WTC11 (cell line): ENCODE data around the gene RWDD4. TPM values are rescaled to one million over a fixed set of nuclear protein-coding genes. Genes with fewer than 3 reads are reported as not detected.

Experiments
- ATAC-seq: fragments of 200-7000 bp; cut with Tn5 transposase; 2 replicates; pipeline ENCODE4 v1.10.0; 2021; ENCODE audit warnings: mild to moderate bottlenecking, moderate library complexity
- CTCF ChIA-PET: fragments of 300-600 bp; sonication (Branson Sonifier 250); formaldehyde crosslinking; loops from one replicate; lab custom pipeline; 2021; ENCODE audit warnings: antibody characterized with exemption; lab: Charles Lee
- POLR2A ChIA-PET: fragments of 350-600 bp; sonication (Branson Sonifier 250); formaldehyde crosslinking; loops from one replicate; lab custom pipeline; 2021; ENCODE audit warnings: antibody characterized with exemption; lab: Charles Lee
- DNase-seq: peaks from one replicate; pipeline ENCODE4 v3.0.0; 2021; ENCODE audit warnings: low spot score
- H3K27ac Mint-ChIP-seq: 2 replicates; pipeline ENCODE4 v1.8.0; 2021; ENCODE audit warnings: mixed read lengths
- H3K27me3 Mint-ChIP-seq: 2 replicates; pipeline ENCODE4 v1.8.0; 2021; ENCODE audit warnings: low read depth, mild to moderate bottlenecking, moderate library complexity, mixed read lengths
- H3K36me3 Mint-ChIP-seq: 2 replicates; pipeline ENCODE4 v1.8.0; 2021; ENCODE audit warnings: mixed read lengths
- H3K4me1 Mint-ChIP-seq: 2 replicates; pipeline ENCODE4 v1.8.0; 2022; ENCODE audit warnings: mixed read lengths
- H3K4me3 Mint-ChIP-seq: 2 replicates; pipeline ENCODE4 v1.8.0; 2021; ENCODE audit warnings: mild to moderate bottlenecking, moderate library complexity, mixed read lengths
- H3K9me3 Mint-ChIP-seq: 2 replicates; pipeline ENCODE4 v1.8.0; 2021; ENCODE audit warnings: mixed read lengths
- AFF4 ChIP-seq: sonication (generic); formaldehyde crosslinking; IDR thresholded peaks from 2 replicates; pipeline ENCODE4 v1.8.1; 2023; ENCODE audit warnings: mild to moderate bottlenecking, missing genetic modification reagents, borderline replicate concordance
- ARID4B ChIP-seq: sonication (generic); formaldehyde crosslinking; IDR thresholded peaks from 2 replicates; pipeline ENCODE4 v1.8.0; 2023; ENCODE audit warnings: missing genetic modification reagents, mild to moderate bottlenecking, borderline replicate concordance
- ATF1 ChIP-seq: sonication (generic); formaldehyde crosslinking; IDR thresholded peaks from 2 replicates; pipeline ENCODE4 v1.8.1; 2023; ENCODE audit warnings: mild to moderate bottlenecking, moderate library complexity, missing genetic modification reagents
- ATF6 ChIP-seq: sonication (generic); formaldehyde crosslinking; IDR thresholded peaks from 2 replicates; pipeline ENCODE4 v1.8.1; 2023; ENCODE audit warnings: mild to moderate bottlenecking, missing genetic modification reagents
- GRHL2 ChIP-seq: fragments of 250-450 bp; sonication (Bioruptor Pico); IDR thresholded peaks from 2 replicates; pipeline ENCODE4 v1.8.0; 2022; ENCODE audit warnings: mild to moderate bottlenecking, moderate library complexity; ENCODE audit not compliant: insufficient replicate concordance, severe bottlenecking
- HMGXB4 ChIP-seq: sonication (generic); formaldehyde crosslinking; IDR thresholded peaks from 2 replicates; pipeline ENCODE4 v1.8.1; 2023; ENCODE audit warnings: mild to moderate bottlenecking, moderate library complexity, missing genetic modification reagents
- MXD4 ChIP-seq: fragments of 250-450 bp; sonication (Bioruptor Pico); IDR thresholded peaks from 2 replicates; pipeline ENCODE4 v1.8.0; 2021; ENCODE audit warnings: mild to moderate bottlenecking, moderate library complexity, borderline replicate concordance
- ZNF121 ChIP-seq: sonication (generic); formaldehyde crosslinking; IDR thresholded peaks from 2 replicates; pipeline ENCODE4 v1.8.0; 2023; ENCODE audit warnings: missing genetic modification reagents
- ZNF219 ChIP-seq: sonication (generic); formaldehyde crosslinking; IDR thresholded peaks from 2 replicates; pipeline ENCODE4 v1.8.0; 2023; ENCODE audit warnings: missing genetic modification reagents, mild to moderate bottlenecking, borderline replicate concordance
- ZNF281 ChIP-seq: sonication (generic); formaldehyde crosslinking; IDR thresholded peaks from 2 replicates; pipeline ENCODE4 v1.8.0; 2023; ENCODE audit warnings: mild to moderate bottlenecking, missing genetic modification reagents
- ZNF317 ChIP-seq: sonication (generic); formaldehyde crosslinking; IDR thresholded peaks from 2 replicates; pipeline ENCODE4 v1.8.1; 2023; ENCODE audit warnings: low read depth, mild to moderate bottlenecking, moderate library complexity, missing genetic modification reagents, borderline replicate concordance
- ZNF416 ChIP-seq: fragments of 250-450 bp; sonication (Bioruptor Pico); IDR thresholded peaks from 2 replicates; pipeline ENCODE4 v1.9.0; 2021; ENCODE audit warnings: mild to moderate bottlenecking, inconsistent platforms
- total RNA-seq: library from RNA; stranded (reverse); gene quantifications from 3 replicates; pipeline ENCODE4 v1.2.3, GENCODE V29; 2021
- TF ChIP-seq, protein P1 (sequence below): fragments of 250-450 bp; sonication (Bioruptor Pico); conservative IDR thresholded peaks from 2 replicates; pipeline ENCODE4 v1.9.0; 2021; ENCODE audit warnings: mild to moderate bottlenecking

The RWDD4 gene
- total RNA-seq, 1 experiment from 2014 or later = 17.8 TPM

DNA sequence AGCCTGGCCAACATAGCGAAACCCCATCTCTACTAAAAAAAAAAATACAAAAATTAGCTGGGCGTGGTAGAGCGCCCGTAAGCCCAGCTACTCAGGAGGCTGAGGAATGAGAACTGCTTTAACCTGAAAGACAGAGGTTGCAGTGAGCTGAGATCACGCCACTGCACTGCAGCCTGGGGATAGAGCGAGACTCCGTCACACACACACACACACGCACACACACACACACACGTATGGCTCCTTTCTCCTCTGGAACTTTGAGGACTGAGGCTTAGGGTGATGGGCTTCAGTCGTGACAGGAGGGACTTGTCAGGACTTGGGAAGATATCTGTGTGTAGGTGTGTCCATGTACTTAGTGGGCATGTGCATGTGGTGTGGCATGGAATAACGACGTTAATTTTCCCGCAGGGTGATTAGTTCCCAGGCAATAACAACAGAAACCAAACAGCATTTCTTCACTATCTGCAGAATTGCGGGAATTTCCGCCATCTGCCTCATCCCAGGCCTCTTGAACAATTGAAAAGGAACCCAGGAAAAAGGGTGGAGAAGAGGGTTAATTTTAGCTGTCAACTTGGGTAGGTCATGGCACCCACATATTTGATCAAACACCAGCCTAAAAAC lies 47.7 kb downstream of the RWDD4 start (continued):
- TF ChIP-seq GRHL2 (CRISPR knock-in tag) (no peak), ATF6 (no peak), AFF4 (CRISPR knock-in tag) (no peak)

DNA sequence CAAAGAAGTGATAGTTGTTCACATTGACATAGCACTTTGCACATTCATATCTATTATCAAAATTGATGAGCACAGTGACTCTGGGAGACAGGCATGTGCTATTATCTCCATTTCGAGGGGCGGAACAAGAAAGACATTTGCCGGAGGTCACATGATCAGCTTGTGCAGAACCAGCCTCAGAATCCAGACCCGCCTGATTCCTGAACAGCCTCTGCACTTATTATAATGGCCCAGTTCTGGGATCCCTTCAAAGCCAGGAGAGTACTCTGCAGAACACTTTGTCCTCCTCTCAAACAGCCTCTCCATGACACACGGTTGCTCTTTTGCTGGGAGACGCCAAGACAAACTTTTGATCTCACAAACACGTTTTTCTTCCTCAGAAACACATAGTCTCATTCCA lies 48.4 kb downstream of the RWDD4 start:
- H3K36me3 Mint-ChIP-seq = no peaks in the 10 kb centered on the region
- no peak overlapping the region for H3K27ac Mint-ChIP-seq
- no peak overlapping the region for H3K4me3 Mint-ChIP-seq
- ATAC-seq = no peak
- H3K9me3 Mint-ChIP-seq = peaks cover 4% of the 10 kb centered on the region; the same call in 1 of the 2 replicates
- no peak for DNase-seq
- POLR2A ChIA-PET = no interaction called here
- H3K27me3 Mint-ChIP-seq = peaks cover 3% of the 10 kb centered on the region; the same call in 1 of the 2 replicates
- CTCF ChIA-PET = no interaction called here
- no peaks in the 10 kb centered on the region for H3K4me1 Mint-ChIP-seq
- no peak for TF ChIP-seq ZNF121 (CRISPR knock-in tag)
- TF ChIP-seq ZNF219 (CRISPR knock-in tag) = no peak
- no peak for TF ChIP-seq ZNF317 (CRISPR knock-in tag)
- TF ChIP-seq ATF1 (CRISPR knock-in tag) = no peak
- no peak for TF ChIP-seq ZNF281
- no peak for TF ChIP-seq ARID4B (CRISPR knock-in tag)
- TF ChIP-seq, protein P1, sequence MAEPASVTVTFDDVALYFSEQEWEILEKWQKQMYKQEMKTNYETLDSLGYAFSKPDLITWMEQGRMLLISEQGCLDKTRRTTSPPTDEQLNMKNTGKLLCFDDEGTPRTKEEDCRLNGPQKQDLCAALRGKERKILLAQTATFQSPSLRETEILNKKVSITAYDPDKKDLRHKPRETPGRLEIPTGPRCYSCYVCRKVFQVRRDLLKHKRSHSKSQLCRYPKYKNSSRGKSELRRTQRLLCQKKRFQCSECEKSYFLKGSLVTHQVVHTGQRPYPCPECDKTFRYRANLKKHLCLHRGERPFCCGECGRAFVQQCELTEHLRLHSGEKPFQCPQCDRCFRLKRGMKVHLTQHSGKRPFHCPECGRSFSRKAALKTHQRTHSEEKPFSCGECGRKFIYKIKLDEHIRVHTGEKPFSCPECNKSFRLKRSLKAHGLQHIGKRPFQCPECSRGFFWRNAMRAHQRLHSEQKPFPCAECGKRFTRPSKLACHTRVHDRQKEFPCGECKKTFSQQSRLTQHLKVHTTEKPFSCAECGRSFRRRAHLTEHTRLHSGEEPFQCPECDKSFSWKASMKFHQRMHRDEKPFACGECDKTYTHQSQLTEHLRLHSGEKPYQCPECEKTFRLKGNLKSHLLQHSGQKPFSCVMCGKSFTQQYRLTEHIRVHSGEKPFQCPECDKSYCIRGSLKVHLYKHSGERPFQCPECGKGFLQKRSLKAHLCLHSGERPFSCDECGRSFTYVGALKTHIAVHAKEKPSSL (CRISPR knock-in tag) = no peak
- TF ChIP-seq HMGXB4 (CRISPR knock-in tag) = no peak
- no peak for TF ChIP-seq MXD4 (CRISPR knock-in tag)
- no peak for TF ChIP-seq ZNF416 (CRISPR knock-in tag)
